Measurements from ENCODE around the gene CLEC11A. TPM values are rescaled to one million over a fixed set of nuclear protein-coding genes. Genes with fewer than 3 reads are reported as not detected.

The CLEC11A gene
- total and polyA plus RNA-seq, 2 donors from 2014 or later: 9.6 to 24.5 TPM

- H3K36me3 ChIP-seq (ENCODE audit: control insufficient read depth in 2 of 3, insufficient read depth in 3 of 3, low read length in 3 of 3): no peaks in the 10 kb centered on the region
- no peak for FAIRE-seq
- H3K9ac ChIP-seq (ENCODE audit: low read length in 3 of 3): no peak overlapping the region
- H3K9me3 ChIP-seq (ENCODE audit: control insufficient read depth in 2 of 3, insufficient read depth in 1 of 3, low read length in 3 of 3): no peaks in the 10 kb centered on the region
- H3K4me1 ChIP-seq (ENCODE audit: control insufficient read depth in 2 of 3, insufficient read depth in 2 of 3, low read depth in 1 of 3, low read length in 3 of 3): no peaks in the 10 kb centered on the region
- H3K27me3 ChIP-seq (ENCODE audit: control insufficient read depth, insufficient read depth, low read length): peaks cover 13% of the 10 kb centered on the region
- no peak overlapping the region for H3K27ac ChIP-seq (ENCODE audit: low read depth in 2 of 2, low read length in 2 of 2)
- intact Hi-C loops (cut with DNase I): no loop called here
- H3K4me3 ChIP-seq (ENCODE audit: low read length in 3 of 3): no peak overlapping the region
- DNase-seq: no peak
- no peak for TF ChIP-seq CTCF (IDR thresholded peaks at IDR 0.05; ENCODE audit: borderline replicate concordance, extremely low read depth, insufficient read depth)
These were observed 28.4 kb upstream of the CLEC11A start for GRCh38 chr19:50694815-50695145.

- no peak overlapping the region for H3K9ac ChIP-seq (ENCODE audit: low read length in 3 of 3)
- DNase-seq: peak in 4 of 5 donors; percentile 57 to 82 (median 66)
- FAIRE-seq: no peak
- H3K4me1 ChIP-seq (ENCODE audit: control insufficient read depth in 2 of 3, insufficient read depth in 2 of 3, low read depth in 1 of 3, low read length in 3 of 3): no peaks in the 10 kb centered on the region
- H3K9me3 ChIP-seq (ENCODE audit: control insufficient read depth in 2 of 3, insufficient read depth in 1 of 3, low read length in 3 of 3): no peaks in the 10 kb centered on the region
- no peak overlapping the region for H3K27ac ChIP-seq (ENCODE audit: low read depth in 2 of 2, low read length in 2 of 2)
- no peaks in the 10 kb centered on the region for H3K36me3 ChIP-seq (ENCODE audit: control insufficient read depth in 2 of 3, insufficient read depth in 3 of 3, low read length in 3 of 3)
- TF ChIP-seq CTCF (IDR thresholded peaks at IDR 0.05; ENCODE audit: borderline replicate concordance, extremely low read depth, insufficient read depth): no peak
- intact Hi-C loops (cut with DNase I): no loop called here
- peaks cover 13% of the 10 kb centered on the region for H3K27me3 ChIP-seq (ENCODE audit: control insufficient read depth, insufficient read depth, low read length)
- H3K4me3 ChIP-seq (ENCODE audit: low read length in 3 of 3): no peak overlapping the region
These were observed 27.7 kb upstream of the CLEC11A start for GRCh38 chr19:50695251-50696093.

GRCh38 chr19:50696094-50696483 is 27.1 kb upstream of the CLEC11A start:
- no peak overlapping the region for H3K4me3 ChIP-seq (ENCODE audit: low read length in 3 of 3)
- no peak for TF ChIP-seq CTCF (IDR thresholded peaks at IDR 0.05; ENCODE audit: borderline replicate concordance, extremely low read depth, insufficient read depth)
- H3K4me1 ChIP-seq (ENCODE audit: control insufficient read depth in 2 of 3, insufficient read depth in 2 of 3, low read depth in 1 of 3, low read length in 3 of 3): no peaks in the 10 kb centered on the region
- FAIRE-seq: no peak
- intact Hi-C loops (cut with DNase I): no loop called here
- H3K9me3 ChIP-seq (ENCODE audit: control insufficient read depth in 2 of 3, insufficient read depth in 1 of 3, low read length in 3 of 3): no peaks in the 10 kb centered on the region
- H3K27ac ChIP-seq (ENCODE audit: low read depth in 2 of 2, low read length in 2 of 2): no peak overlapping the region
- H3K36me3 ChIP-seq (ENCODE audit: control insufficient read depth in 2 of 3, insufficient read depth in 3 of 3, low read length in 3 of 3): no peaks in the 10 kb centered on the region
- DNase-seq: peak in 1 of 5 donors; percentile 59
- H3K27me3 ChIP-seq (ENCODE audit: control insufficient read depth, insufficient read depth, low read length): peaks cover 13% of the 10 kb centered on the region
- no peak overlapping the region for H3K9ac ChIP-seq (ENCODE audit: low read length in 3 of 3)
